IPS-18a (cell line): ENCODE results near the gene SMOC2.

Experiments
- H3K27ac ChIP-seq: one replicate; pipeline ENCODE4 v1.5.1; 2013; ENCODE audit warnings: low read length
- H3K27me3 ChIP-seq: one replicate; pipeline ENCODE4 v1.6.1; 2013; ENCODE audit warnings: mild to moderate bottlenecking, low read length; ENCODE audit not compliant: control insufficient read depth, insufficient read depth
- H3K36me3 ChIP-seq: one replicate; pipeline ENCODE4 v1.6.1; 2013; ENCODE audit warnings: low read depth, low read length; ENCODE audit not compliant: control insufficient read depth
- H3K4me1 ChIP-seq: one replicate; pipeline ENCODE4 v1.6.1; 2013; ENCODE audit warnings: low read depth, low read length; ENCODE audit not compliant: control insufficient read depth
- H3K4me3 ChIP-seq: one replicate; pipeline ENCODE4 v1.5.1; 2013; ENCODE audit warnings: low read length
- H3K9ac ChIP-seq: one replicate; pipeline ENCODE4 v1.6.1; 2013; ENCODE audit warnings: mild to moderate bottlenecking, low read length, moderate library complexity
- H3K9me3 ChIP-seq: one replicate; pipeline ENCODE4 v1.6.1; 2013; ENCODE audit warnings: low read depth, low read length; ENCODE audit not compliant: control insufficient read depth

SMOC2 gene

DNA sequence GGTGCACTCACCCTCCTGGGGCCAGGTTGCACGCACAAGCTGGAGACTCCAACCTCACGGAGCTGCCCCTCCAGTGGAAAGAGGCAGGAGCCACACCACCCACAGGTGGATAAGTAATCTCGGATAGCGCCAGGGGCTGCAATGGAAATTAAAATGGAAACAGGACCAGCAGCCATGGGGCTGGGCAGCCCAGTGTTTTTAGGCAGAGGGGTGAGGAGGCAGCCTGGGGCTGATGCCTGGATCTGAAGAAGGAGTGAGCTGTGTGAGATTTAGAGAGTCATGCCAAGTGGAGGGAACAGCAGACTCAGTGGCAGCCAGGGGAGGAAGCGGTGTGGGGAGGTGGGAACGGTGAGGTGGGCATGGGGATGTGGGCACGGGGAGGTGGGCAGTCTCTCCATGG lies 275.6 kb downstream of the SMOC2 start:
- Histone ChIP-seq H3K9me3 (peaks cover 7% of the 10 kb centered on the region), H3K36me3 (no peaks in the 10 kb centered on the region), H3K27me3 (no peaks in the 10 kb centered on the region), H3K27ac (no peak overlapping the region), H3K9ac (no peak overlapping the region), H3K4me3 (no peak overlapping the region), H3K4me1 (no peaks in the 10 kb centered on the region)

DNA sequence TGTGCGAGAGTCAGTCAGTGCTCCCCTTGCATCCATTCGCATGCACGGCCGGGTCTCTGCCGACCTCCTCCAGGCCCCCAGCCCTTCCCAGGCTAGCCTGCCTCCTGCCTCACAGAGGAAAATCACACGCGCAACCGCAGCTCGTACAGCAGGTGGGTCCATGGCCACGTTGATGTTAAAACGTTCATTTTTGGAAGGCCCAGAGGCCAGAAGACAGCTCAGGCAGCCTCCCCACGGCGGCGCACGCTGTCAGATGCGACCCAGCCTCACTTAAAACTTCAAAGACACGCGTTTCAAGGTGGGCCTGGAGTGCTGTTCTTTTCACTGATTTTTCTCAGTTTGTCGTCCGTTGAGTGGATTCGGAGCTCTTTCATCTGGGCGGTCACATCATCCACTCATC lies 276.5 kb downstream of the SMOC2 start:
- Histone ChIP-seq H3K27me3 (no peaks in the 10 kb centered on the region), H3K9ac (no peak overlapping the region), H3K9me3 (peaks cover 10% of the 10 kb centered on the region)

More for the DNA sequence above, 276.5 kb downstream of the SMOC2 start:
- no peaks in the 10 kb centered on the region for H3K36me3 ChIP-seq
- H3K4me3 ChIP-seq, result no peak overlapping the region
- H3K27ac ChIP-seq, result no peak overlapping the region
- H3K4me1 ChIP-seq, result no peaks in the 10 kb centered on the region
